H9 (cell line): ENCODE results near the gene ITPRIPL2. TPM values are rescaled to one million over a fixed set of nuclear protein-coding genes. Genes with fewer than 3 reads are reported as not detected.

Source experiments
- DNase-seq: peaks from one replicate; pipeline ENCODE4 v3.0.0-alpha.2; 2017
- H2AFZ ChIP-seq: one replicate; pipeline ENCODE4 v1.6.1; 2013; ENCODE audit warnings: mild to moderate bottlenecking, low read length, control low read depth, moderate library complexity
- H2AK5ac ChIP-seq: 2 replicates; pipeline ENCODE4 v1.6.1; 2013; ENCODE audit warnings: low read length, control low read depth, mixed read lengths; ENCODE audit not compliant: insufficient read length
- H2BK120ac ChIP-seq: one replicate; pipeline ENCODE4 v1.6.1; 2013; ENCODE audit warnings: low read depth, mild to moderate bottlenecking, low read length, control low read depth, inconsistent platforms; ENCODE audit not compliant: poor library complexity, severe bottlenecking
- H2BK12ac ChIP-seq: 2 replicates; pipeline ENCODE4 v1.6.1; 2013; ENCODE audit warnings: low read length, control low read depth, mixed read lengths, low read depth; ENCODE audit not compliant: insufficient read length
- H2BK15ac ChIP-seq: 2 replicates; pipeline ENCODE4 v1.6.1; 2013; ENCODE audit warnings: low read depth, low read length, control low read depth
- H2BK20ac ChIP-seq: one replicate; pipeline ENCODE4 v1.6.1; 2013; ENCODE audit warnings: low read depth, mild to moderate bottlenecking, low read length, control low read depth, inconsistent platforms; ENCODE audit not compliant: poor library complexity, severe bottlenecking
- H2BK5ac ChIP-seq: 2 replicates; pipeline ENCODE4 v1.6.1; 2013; ENCODE audit warnings: low read length, control low read depth, mixed read lengths; ENCODE audit not compliant: insufficient read length
- H3K14ac ChIP-seq: 2 replicates; pipeline ENCODE4 v1.6.1; 2013; ENCODE audit warnings: low read length, control low read depth; ENCODE audit not compliant: insufficient read depth
- H3K18ac ChIP-seq: 2 replicates; pipeline ENCODE4 v1.6.1; 2013; ENCODE audit warnings: low read depth, mild to moderate bottlenecking, mixed read lengths, low read length, control low read depth; ENCODE audit not compliant: insufficient read length
- H3K23ac ChIP-seq: 2 replicates; pipeline ENCODE4 v1.6.1; 2013; ENCODE audit warnings: low read length, control low read depth, mixed read lengths, low read depth; ENCODE audit not compliant: insufficient read length
- H3K23me2 ChIP-seq: 2 replicates; pipeline ENCODE4 v1.6.1; 2013; ENCODE audit warnings: low read depth, mild to moderate bottlenecking, mixed read lengths, low read length, control low read depth; ENCODE audit not compliant: insufficient read length, poor library complexity, severe bottlenecking
- H3K27ac ChIP-seq: 2 replicates; pipeline ENCODE4 v1.5.1; 2013; ENCODE audit warnings: low read length, control low read depth, mixed read lengths, low read depth; ENCODE audit not compliant: insufficient read length
- H3K27me3 ChIP-seq: 2 replicates; pipeline ENCODE4 v1.6.1; 2013; ENCODE audit warnings: low read length, control low read depth, inconsistent platforms; ENCODE audit not compliant: insufficient read depth
- H3K4ac ChIP-seq: 2 replicates; pipeline ENCODE4 v1.6.1; 2013; ENCODE audit warnings: low read depth, mild to moderate bottlenecking, control low read depth, inconsistent platforms, low read length, moderate library complexity
- H3K4me1 ChIP-seq: 2 replicates; pipeline ENCODE4 v1.6.1; 2013; ENCODE audit warnings: low read length, control low read depth, inconsistent platforms; ENCODE audit not compliant: insufficient read depth
- H3K4me2 ChIP-seq: 2 replicates; pipeline ENCODE4 v1.6.1; 2013; ENCODE audit warnings: low read length, control low read depth, mixed read lengths; ENCODE audit not compliant: insufficient read length, insufficient read depth
- H3K56ac ChIP-seq: 2 replicates; pipeline ENCODE4 v1.6.1; 2013; ENCODE audit warnings: low read depth, mild to moderate bottlenecking, mixed read lengths, low read length, control low read depth; ENCODE audit not compliant: insufficient read length
- H3K79me1 ChIP-seq: 2 replicates; pipeline ENCODE4 v1.6.1; 2013; ENCODE audit warnings: low read depth, mild to moderate bottlenecking, moderate library complexity, low read length, control low read depth, inconsistent platforms; ENCODE audit not compliant: insufficient read depth, poor library complexity, severe bottlenecking
- H3K79me2 ChIP-seq: 2 replicates; pipeline ENCODE4 v1.6.1; 2013; ENCODE audit warnings: low read length, control low read depth, inconsistent platforms; ENCODE audit not compliant: insufficient read depth
- H3K9ac ChIP-seq: 2 replicates; pipeline ENCODE4 v1.6.1; 2013; ENCODE audit warnings: low read length, control low read depth, mixed read lengths; ENCODE audit not compliant: insufficient read length; ENCODE audit errors: extremely low read depth
- H3K9me3 ChIP-seq: one replicate; pipeline ENCODE4 v1.6.1; 2013; ENCODE audit warnings: low read depth, low read length, inconsistent platforms; ENCODE audit not compliant: control insufficient read depth
- H3T11ph ChIP-seq: one replicate; pipeline ENCODE4 v1.6.1; 2013; ENCODE audit warnings: mild to moderate bottlenecking, low read length, control low read depth, inconsistent platforms
- H4K20me1 ChIP-seq: one replicate; pipeline ENCODE4 v1.6.1; 2013; ENCODE audit not compliant: control insufficient read depth, insufficient read length, insufficient read depth
- H4K5ac ChIP-seq: 2 replicates; pipeline ENCODE4 v1.6.1; 2013; ENCODE audit warnings: low read depth, mild to moderate bottlenecking, mixed read lengths, low read length, control low read depth; ENCODE audit not compliant: insufficient read length
- H4K8ac ChIP-seq: replicated peaks from 2 replicates; pipeline ENCODE4 v1.6.1; 2013; ENCODE audit warnings: low read length, control low read depth, mixed read lengths, low read depth; ENCODE audit not compliant: insufficient read length
- H4K91ac ChIP-seq: 2 replicates; pipeline ENCODE4 v1.6.1; 2013; ENCODE audit warnings: low read depth, mild to moderate bottlenecking, moderate library complexity, mixed read lengths, low read length, control low read depth; ENCODE audit not compliant: insufficient read length
- H3K27ac Mint-ChIP-seq, 3 experiments: 2 replicates in 2 of 3; 3 replicates in 1 of 3; pipeline ENCODE4 v1.8.0; 2020 to 2021; ENCODE audit warnings: mixed read lengths in 3 of 3, mild to moderate bottlenecking in 1 of 3, moderate library complexity in 1 of 3
- H3K27me3 Mint-ChIP-seq: 2 replicates; pipeline ENCODE4 v1.8.0; 2021; ENCODE audit warnings: low read depth, mild to moderate bottlenecking, moderate library complexity, mixed read lengths
- H3K36me3 Mint-ChIP-seq, 3 experiments: 2 replicates in 2 of 3; 3 replicates in 1 of 3; pipeline ENCODE4 v1.8.0; 2020 to 2021; ENCODE audit warnings: low read depth in 3 of 3, mixed read lengths in 3 of 3; ENCODE audit not compliant: insufficient read depth in 1 of 3
- H3K4me1 Mint-ChIP-seq, 2 experiments: 2 replicates each; pipeline ENCODE4 v1.8.0; 2020; ENCODE audit warnings: mixed read lengths in 2 of 2
- H3K4me3 Mint-ChIP-seq, 2 experiments: 2 replicates in 1 of 2; 3 replicates in 1 of 2; pipeline ENCODE4 v1.8.0; 2020 to 2021; ENCODE audit warnings: mild to moderate bottlenecking in 2 of 2, mixed read lengths in 2 of 2, moderate library complexity in 1 of 2
- H3K9me3 Mint-ChIP-seq, 2 experiments: 2 replicates in 1 of 2; 3 replicates in 1 of 2; pipeline ENCODE4 v1.8.0; 2020; ENCODE audit warnings: mild to moderate bottlenecking in 2 of 2, mixed read lengths in 2 of 2, moderate library complexity in 1 of 2
- CTCF ChIP-seq: fragments of 200-600 bp; sonication (generic); conservative IDR thresholded peaks from 3 replicates; pipeline ENCODE4 v1.8.0; 2021; ENCODE audit warnings: antibody characterized with exemption, mild to moderate bottlenecking
- WGBS: extraction: QIAGEN DNeasy Blood & Tissue Kit; methylation state at CpG from one replicate; pipeline ENCODE4 v1.1.7; 2013; ENCODE audit warnings: missing lambda C conversion rate, low lambda C conversion rate, mixed read lengths; ENCODE audit not compliant: insufficient read length; ENCODE audit errors: extremely low coverage; 5-methylcytosine and 5-hydroxymethylcytosine counted together
- total RNA-seq: library from RNA; stranded (reverse); gene quantifications from 2 replicates; pipeline ENCODE4 v1.2.1, GENCODE V29; 2021

Gene ITPRIPL2
- total RNA-seq, 1 experiment from 2014 or later: 9.1 TPM

- Histone ChIP-seq H2AFZ (no peak overlapping the region), H3K56ac (no peak overlapping the region), H3K18ac (no peak overlapping the region), H3K4ac (no peak overlapping the region), H4K91ac (no peak overlapping the region), H3T11ph (no peak overlapping the region), H3K9ac (no peak overlapping the region), H3K4me2 (no peak overlapping the region), H4K20me1 (no peaks in the 10 kb centered on the region), H3K27ac (no peak overlapping the region), H4K8ac (no peak overlapping the region), H3K23ac (no peak overlapping the region), H3K79me2 (no peaks in the 10 kb centered on the region), H3K23me2 (no peaks in the 10 kb centered on the region), H2AK5ac (no peak overlapping the region), H3K14ac (no peak overlapping the region), H3K79me1 (no peaks in the 10 kb centered on the region), H3K4me1 (no peaks in the 10 kb centered on the region), H2BK20ac (no peak overlapping the region), H2BK5ac (no peak overlapping the region), H3K27me3 (no peaks in the 10 kb centered on the region), H4K5ac (no peak overlapping the region), H2BK12ac (no peak overlapping the region), H2BK15ac (no peak overlapping the region), H2BK120ac (no peak overlapping the region), H3K9me3 (no peaks in the 10 kb centered on the region)
- no peak overlapping the region for H3K4me3 Mint-ChIP-seq
- peaks cover 2% of the 10 kb centered on the region; the same call in 1 of the 2 replicates for H3K27me3 Mint-ChIP-seq
- peaks cover 0 to under 1% (median 0%) of the 10 kb centered on the region in 3 experiments; a peak in 2 of 7 replicates for H3K36me3 Mint-ChIP-seq
- no peak for TF ChIP-seq CTCF
- no peak overlapping the region for H3K27ac Mint-ChIP-seq
- peaks cover 5 to 6% of the 10 kb centered on the region in 2 experiments; a peak in 2 of 4 replicates for H3K4me1 Mint-ChIP-seq
- WGBS: no CpG with 5 or more reads among the region's 2 CpGs
- no peak for DNase-seq
- H3K9me3 Mint-ChIP-seq: peaks cover 3 to 4% of the 10 kb centered on the region in 2 experiments; a peak in 4 of 5 replicates
Measured at GRCh38 chr16:19092653-19093410, 20.9 kb upstream of the ITPRIPL2 start.
